Smooth muscle cell (in vitro differentiated cells): ENCODE data around the gene TRAPPC3. TPM values are rescaled to one million over a fixed set of nuclear protein-coding genes. Genes with fewer than 3 reads are reported as not detected.

Experiments
- DNase-seq: peaks from one replicate; lab custom pipeline; 2025; ENCODE audit not compliant: unreplicated experiment; lab: John Stamatoyannopoulos, UW
- H2AFZ ChIP-seq: fragments of 200-600 bp; sonication (generic); 2 replicates; pipeline ENCODE4 v1.6.0; 2016; ENCODE audit warnings: antibody characterized with exemption, low read depth, mild to moderate bottlenecking
- H3F3A ChIP-seq: fragments of 200-600 bp; sonication (generic); 2 replicates; pipeline ENCODE4 v1.6.0; 2017; ENCODE audit warnings: antibody characterized with exemption, low read depth
- H3K27ac ChIP-seq: fragments of 200-600 bp; sonication (generic); 2 replicates; pipeline ENCODE4 v1.5.1; 2016; ENCODE audit warnings: low read depth, mild to moderate bottlenecking
- H3K27me3 ChIP-seq: fragments of 200-600 bp; sonication (generic); 2 replicates; pipeline ENCODE4 v1.6.1; 2016; ENCODE audit warnings: low read depth, mild to moderate bottlenecking
- H3K36me3 ChIP-seq: fragments of 200-600 bp; sonication (generic); 2 replicates; pipeline ENCODE4 v1.5.1; 2016; ENCODE audit warnings: low read depth
- H3K4me1 ChIP-seq: fragments of 200-600 bp; sonication (generic); 2 replicates; pipeline ENCODE4 v1.5.1; 2016; ENCODE audit warnings: low read depth
- H3K4me2 ChIP-seq: fragments of 200-600 bp; sonication (generic); 2 replicates; pipeline ENCODE4 v1.6.0; 2016; ENCODE audit warnings: mild to moderate bottlenecking
- H3K4me3 ChIP-seq: fragments of 200-600 bp; sonication (generic); 2 replicates; pipeline ENCODE4 v1.5.1; 2016; ENCODE audit warnings: mild to moderate bottlenecking
- H3K79me2 ChIP-seq: fragments of 200-600 bp; sonication (generic); 2 replicates; pipeline ENCODE4 v1.6.0; 2016; ENCODE audit warnings: low read depth, mild to moderate bottlenecking
- H3K9ac ChIP-seq: fragments of 200-600 bp; sonication (generic); 2 replicates; pipeline ENCODE4 v1.6.0; 2016; ENCODE audit warnings: low read depth
- H3K9me3 ChIP-seq: fragments of 200-600 bp; sonication (generic); replicated peaks from 2 replicates; pipeline ENCODE4 v1.5.1; 2016; ENCODE audit warnings: low read depth
- H4K20me1 ChIP-seq: fragments of 200-600 bp; sonication (generic); 2 replicates; pipeline ENCODE4 v1.6.0; 2016; ENCODE audit warnings: low read depth
- CTCF ChIP-seq: fragments of 200-600 bp; sonication (generic); IDR thresholded peaks from 2 replicates; pipeline ENCODE4 v1.5.1; 2017; ENCODE audit warnings: borderline replicate concordance, mild to moderate bottlenecking, antibody characterized with exemption; ENCODE audit not compliant: insufficient read depth, poor library complexity, severe bottlenecking
- WGBS: methylation state at CpG from one replicate; pipeline ENCODE4 v1.1.7; 2016; ENCODE audit warnings: low lambda C conversion rate; 5-methylcytosine and 5-hydroxymethylcytosine counted together
- polyA plus RNA-seq: library from polyadenylated mRNA; unstranded; fragments of >200 nt; fragmentation: Nextera tagmentation; extraction: Ambion mirVana; gene quantifications from 2 replicates; pipeline ENCODE4 v1.2.1, GENCODE V29; 2016
- total RNA-seq: library from RNA; depleted of rRNA; stranded (reverse); fragments of >200 nt; gene quantifications from 2 replicates; pipeline ENCODE4 v1.2.3, GENCODE V29; 2014

TRAPPC3 gene
- total and polyA plus RNA-seq, 2 experiments from 2014 or later, result 67.8 to 113 TPM

- Histone ChIP-seq H2AFZ (no peak overlapping the region), H3K27ac (peak overlapping the region; percentile 94), H3K36me3 (no peaks in the 10 kb centered on the region), H4K20me1 (no peaks in the 10 kb centered on the region), H3K9ac (peak overlapping the region; percentile 73), H3K4me1 (peaks cover 6% of the 10 kb centered on the region), H3K4me3 (no peak overlapping the region), H3K4me2 (peak overlapping the region; percentile 80), H3K27me3 (no peaks in the 10 kb centered on the region), H3K9me3 (no peaks in the 10 kb centered on the region), H3K79me2 (no peaks in the 10 kb centered on the region), H3F3A (peaks cover 2% of the 10 kb centered on the region)
- DNase-seq, result peak; percentile 35
- TF ChIP-seq CTCF, result no peak
- 26% methylated on average over 14 of the region's 14 CpGs for WGBS
Observed at GRCh38 chr1:36108314-36108713, 41.0 kb downstream of the TRAPPC3 start.

GRCh38 chr1:36107394-36107793, 41.9 kb downstream of the TRAPPC3 start:
- H3K27ac ChIP-seq, result no peak overlapping the region
- H3K4me1 ChIP-seq, result peaks cover 6% of the 10 kb centered on the region
- H3K4me3 ChIP-seq, result no peak overlapping the region
- 92% methylated on average over 9 of the region's 9 CpGs for WGBS
- TF ChIP-seq CTCF, result no peak
- H3K79me2 ChIP-seq, result no peaks in the 10 kb centered on the region
- H3K4me2 ChIP-seq, result no peak overlapping the region
- H2AFZ ChIP-seq, result no peak overlapping the region
- no peaks in the 10 kb centered on the region for H3K27me3 ChIP-seq
- peaks cover 2% of the 10 kb centered on the region for H3F3A ChIP-seq
- H4K20me1 ChIP-seq, result no peaks in the 10 kb centered on the region
- no peak for DNase-seq
- H3K9me3 ChIP-seq, result no peaks in the 10 kb centered on the region
- H3K9ac ChIP-seq, result no peak overlapping the region
- no peaks in the 10 kb centered on the region for H3K36me3 ChIP-seq

DNA sequence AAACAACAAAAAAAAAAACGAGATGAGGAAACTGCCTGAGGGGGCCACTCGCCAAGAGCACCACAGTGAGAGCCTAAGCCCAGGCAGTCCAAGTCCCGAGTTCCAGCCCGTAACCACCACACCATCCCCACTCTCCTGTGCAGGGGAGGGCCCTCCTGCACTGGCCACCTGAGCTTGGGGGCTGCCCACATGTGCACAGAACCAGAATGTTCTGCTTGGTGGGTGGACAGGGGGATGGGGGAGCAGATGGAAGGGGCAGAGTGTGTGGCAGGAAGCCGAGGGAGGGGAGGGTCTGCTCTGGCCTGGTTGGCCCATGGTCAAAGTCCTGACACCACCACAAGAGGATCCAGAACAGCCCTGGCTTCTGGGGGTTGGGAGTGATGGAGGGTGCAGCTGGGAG, 43.0 kb downstream of the TRAPPC3 start:
- H3F3A ChIP-seq, result peaks cover 2% of the 10 kb centered on the region
- no peaks in the 10 kb centered on the region for H3K9me3 ChIP-seq
- H3K27me3 ChIP-seq, result no peaks in the 10 kb centered on the region
- H3K4me2 ChIP-seq, result no peak overlapping the region
- no peaks in the 10 kb centered on the region for H3K36me3 ChIP-seq
- no peaks in the 10 kb centered on the region for H4K20me1 ChIP-seq
- H3K27ac ChIP-seq, result no peak overlapping the region
- no peak overlapping the region for H3K9ac ChIP-seq
- 70% methylated on average over 5 of the region's 5 CpGs for WGBS
- no peak overlapping the region for H3K4me3 ChIP-seq
- DNase-seq, result no peak
- H3K79me2 ChIP-seq, result no peaks in the 10 kb centered on the region
- H3K4me1 ChIP-seq, result peaks cover 6% of the 10 kb centered on the region
- H2AFZ ChIP-seq, result no peak overlapping the region
- no peak for TF ChIP-seq CTCF

DNA sequence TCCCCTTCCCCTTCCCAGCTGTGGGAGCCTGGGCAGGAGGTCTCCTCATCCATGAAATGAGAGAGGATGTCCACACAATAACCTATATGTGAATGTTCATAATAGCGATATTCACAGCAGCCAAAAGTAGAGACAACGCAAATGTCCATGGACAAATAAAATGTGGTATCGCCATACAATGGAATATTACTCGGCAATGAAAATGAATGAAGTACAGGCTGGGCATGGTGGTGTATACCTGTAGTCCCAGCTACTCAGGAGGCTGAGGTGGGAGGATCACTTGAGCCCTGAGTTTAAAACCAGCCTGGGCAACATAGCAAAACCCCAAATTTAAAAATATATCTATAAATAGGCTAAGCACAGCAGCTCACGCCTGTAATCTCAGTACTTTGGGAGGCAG, 47.7 kb downstream of the TRAPPC3 start:
- no peak for TF ChIP-seq CTCF
- H3K9ac ChIP-seq, result no peak overlapping the region
- no peak overlapping the region for H2AFZ ChIP-seq
- no peak overlapping the region for H3K4me3 ChIP-seq
- no peaks in the 10 kb centered on the region for H3K9me3 ChIP-seq
- WGBS, result 95% methylated on average over 5 of the region's 5 CpGs
- H3K27me3 ChIP-seq, result no peaks in the 10 kb centered on the region
- DNase-seq, result no peak
- no peak overlapping the region for H3K4me2 ChIP-seq
- H3K27ac ChIP-seq, result no peak overlapping the region
- no peaks in the 10 kb centered on the region for H3K79me2 ChIP-seq
- no peaks in the 10 kb centered on the region for H3K4me1 ChIP-seq
- H3F3A ChIP-seq, result peaks cover 4% of the 10 kb centered on the region
- H4K20me1 ChIP-seq, result no peaks in the 10 kb centered on the region
- no peaks in the 10 kb centered on the region for H3K36me3 ChIP-seq
